Spinal cord (tissue), 10 donors: Measurements from ENCODE around the gene TPO. TPM values are rescaled to one million over a fixed set of nuclear protein-coding genes. Genes with fewer than 3 reads are reported as not detected.
"Not testable (repeated sequence)": the region's sequence is repeated elsewhere in the genome, so short reads cannot be mapped to it uniquely, and the experiment has no call there.

ENCODE experiments used
- DNase-seq, 6 donors: peaks; one replicate each; pipeline versions ENCODE4 v3.0.0 to v3.0.0-alpha.2; 2013 to 2015; ENCODE audit warnings: low spot score in 6 of 6, low read depth in 4 of 6
- H3K27ac ChIP-seq: one replicate; pipeline ENCODE4 v1.5.1; 2013; ENCODE audit warnings: low read depth, low read length, control low read depth
- H3K27me3 ChIP-seq: one replicate; pipeline ENCODE4 v1.6.1; 2013; ENCODE audit warnings: low read length; ENCODE audit not compliant: control insufficient read depth, insufficient read depth
- H3K36me3 ChIP-seq: one replicate; pipeline ENCODE4 v1.6.1; 2013; ENCODE audit warnings: low read length; ENCODE audit not compliant: control insufficient read depth, insufficient read depth
- H3K4me1 ChIP-seq: one replicate; pipeline ENCODE4 v1.6.1; 2013; ENCODE audit warnings: low read length; ENCODE audit not compliant: control insufficient read depth, insufficient read depth
- H3K4me3 ChIP-seq: one replicate; pipeline ENCODE4 v1.5.1; 2013; ENCODE audit warnings: low read depth, low read length, control low read depth
- H3K9me3 ChIP-seq: one replicate; pipeline ENCODE4 v1.6.1; 2013; ENCODE audit warnings: low read length; ENCODE audit not compliant: control insufficient read depth, insufficient read depth
- WGBS: methylation state at CpG from one replicate; pipeline ENCODE4 v1.1.5; 2013; ENCODE audit warnings: missing lambda C conversion rate; ENCODE audit not compliant: insufficient coverage; 5-methylcytosine and 5-hydroxymethylcytosine counted together
- polyA plus RNA-seq, 2 donors: library from polyadenylated mRNA; unstranded; fragments of 120-200 nt; gene quantifications; one replicate each; pipeline ENCODE4 v1.2.1, GENCODE V29; 2013; ENCODE audit not compliant: insufficient read length in 2 of 2
- total RNA-seq, 2 donors: library from RNA; depleted of rRNA in 1 of 2; stranded (reverse); fragments of 120-200 nt in 1 of 2; fragments of >200 nt in 1 of 2; gene quantifications; one replicate each; pipeline versions ENCODE4 v1.2.3 to v1.2.4, GENCODE V29; 2013 to 2014
- donor health status: healthy.

TPO gene
- total and polyA plus RNA-seq, 4 donors: 0.06 to 0.80 (median 0.29) TPM

- WGBS: 93% methylated on average over 21 of the region's 23 CpGs
- no peak overlapping the region for H3K4me3 ChIP-seq
- no peak overlapping the region for H3K27ac ChIP-seq
- H3K27me3 ChIP-seq: no peaks in the 10 kb centered on the region
- H3K36me3 ChIP-seq: no peaks in the 10 kb centered on the region
- H3K9me3 ChIP-seq: no peaks in the 10 kb centered on the region
- no peaks in the 10 kb centered on the region for H3K4me1 ChIP-seq
- no peak for DNase-seq
Observed at GRCh38 chr2:1515986-1516797, 102.9 kb downstream of the TPO start.

GRCh38 chr2:1516798-1517060 lies 103.5 kb downstream of the TPO start:
- Histone ChIP-seq H3K27ac (no peak overlapping the region), H3K27me3 (no peaks in the 10 kb centered on the region), H3K4me1 (no peaks in the 10 kb centered on the region), H3K9me3 (no peaks in the 10 kb centered on the region), H3K36me3 (no peaks in the 10 kb centered on the region), H3K4me3 (no peak overlapping the region)
- DNase-seq: no peak
- 93% methylated on average over 7 of the region's 7 CpGs for WGBS

DNA sequence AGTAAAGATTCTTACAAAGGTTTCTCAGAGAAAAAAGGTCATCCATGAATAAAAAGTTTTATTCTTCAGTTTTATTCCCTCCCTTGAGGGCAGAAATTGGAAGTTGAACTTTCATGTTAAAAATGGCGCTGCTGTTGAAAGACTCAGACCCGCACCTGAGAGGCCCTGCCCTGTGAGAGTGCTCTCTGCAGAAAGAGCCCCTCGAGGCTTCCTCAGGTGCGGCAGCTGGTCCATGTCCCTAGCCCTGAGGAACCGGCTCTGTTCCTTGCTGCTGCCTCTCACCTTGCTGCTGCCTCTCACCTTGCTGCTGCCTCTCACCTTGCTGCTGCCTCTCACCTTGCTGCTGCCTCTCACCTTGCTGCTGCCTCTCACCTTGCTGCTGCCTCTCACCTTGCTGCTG lies 104.0 kb downstream of the TPO start:
- H3K9me3 ChIP-seq, H3K4me1 ChIP-seq, DNase-seq, H3K27ac ChIP-seq, H3K4me3 ChIP-seq, H3K36me3 ChIP-seq, H3K27me3 ChIP-seq: not testable (repeated sequence)
- 87% methylated on average over 5 of the region's 5 CpGs for WGBS

DNA sequence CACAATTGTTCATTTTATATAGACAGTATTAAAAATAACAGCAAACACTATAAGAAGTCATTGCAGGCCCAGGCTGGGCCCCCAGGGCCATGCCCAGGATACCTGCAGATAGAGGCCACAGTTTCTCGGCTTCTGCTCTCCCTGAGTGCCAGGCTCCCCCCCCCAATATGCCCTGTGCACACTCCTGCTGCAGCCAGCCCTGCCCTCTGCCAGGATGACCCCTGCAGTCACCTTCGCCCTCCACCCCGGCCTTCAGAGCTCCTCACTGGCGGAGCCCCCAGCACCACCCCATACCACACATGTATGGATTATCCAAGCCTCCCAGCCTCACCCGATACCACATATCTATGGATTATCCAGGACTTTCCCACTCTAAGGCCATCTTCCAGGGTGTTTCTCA lies 104.5 kb downstream of the TPO start:
- Histone ChIP-seq H3K4me3 (no peak overlapping the region), H3K36me3 (no peaks in the 10 kb centered on the region), H3K27me3 (no peaks in the 10 kb centered on the region), H3K4me1 (no peaks in the 10 kb centered on the region), H3K27ac (no peak overlapping the region), H3K9me3 (no peaks in the 10 kb centered on the region)
- no peak for DNase-seq
- whole genome bisulfite sequencing: 91% methylated on average over 4 of the region's 5 CpGs

GRCh38 chr2:1518331-1518803 lies 105.1 kb downstream of the TPO start:
- WGBS: no CpG with 5 or more reads among the region's 3 CpGs
- Histone ChIP-seq H3K4me1 (no peaks in the 10 kb centered on the region), H3K27ac (no peak overlapping the region), H3K4me3 (no peak overlapping the region), H3K27me3 (no peaks in the 10 kb centered on the region), H3K36me3 (no peaks in the 10 kb centered on the region), H3K9me3 (no peaks in the 10 kb centered on the region)
- peak in 1 of 6 donors; percentile 28 for DNase-seq

- Histone ChIP-seq H3K27me3 (no peaks in the 10 kb centered on the region), H3K36me3 (no peaks in the 10 kb centered on the region), H3K4me1 (no peaks in the 10 kb centered on the region), H3K9me3 (no peaks in the 10 kb centered on the region), H3K27ac (no peak overlapping the region), H3K4me3 (no peak overlapping the region)
- WGBS: 69% methylated on average over 7 of the region's 10 CpGs
- no peak for DNase-seq
Observed at GRCh38 chr2:1518867-1519530, 105.7 kb downstream of the TPO start.

DNA sequence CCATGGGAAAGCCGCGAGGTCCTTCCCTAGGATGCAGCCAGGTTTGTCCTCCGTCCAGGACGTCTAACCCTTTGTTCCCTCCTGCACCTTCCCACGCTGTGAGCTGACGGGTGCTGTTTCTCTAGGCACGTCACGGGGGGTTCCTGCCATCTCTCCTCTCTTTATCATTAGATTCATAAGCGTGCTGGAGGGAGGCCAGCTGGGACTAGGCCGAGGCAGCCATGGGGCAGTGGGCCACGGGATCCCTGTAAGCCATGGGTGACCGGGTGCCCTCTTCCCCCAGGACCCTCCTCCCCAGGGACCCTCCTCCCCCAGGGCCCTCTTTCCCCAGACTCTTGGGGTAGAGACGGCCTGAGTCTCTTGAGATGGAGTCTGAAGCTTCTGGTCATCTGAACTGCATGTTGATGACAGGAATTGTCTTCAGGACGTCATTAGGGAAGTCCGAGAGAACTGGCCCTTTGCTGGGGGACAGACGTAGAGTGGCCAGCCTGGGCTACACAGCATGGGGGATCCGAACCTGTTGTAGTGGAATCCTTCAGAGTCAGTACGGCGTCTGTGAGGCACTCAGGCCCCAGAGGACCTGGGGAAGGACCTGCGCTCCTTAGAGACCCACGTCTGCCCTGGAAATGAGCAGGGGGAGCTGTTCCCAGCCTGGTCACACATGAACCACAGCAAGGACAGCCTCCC lies 108.1 kb downstream of the TPO start:
- Histone ChIP-seq H3K4me1 (no peaks in the 10 kb centered on the region), H3K27me3 (no peaks in the 10 kb centered on the region), H3K4me3 (no peak overlapping the region), H3K9me3 (no peaks in the 10 kb centered on the region), H3K27ac (no peak overlapping the region), H3K36me3 (no peaks in the 10 kb centered on the region)
- no peak for DNase-seq
- 66% methylated on average over 14 of the region's 21 CpGs for WGBS

DNA sequence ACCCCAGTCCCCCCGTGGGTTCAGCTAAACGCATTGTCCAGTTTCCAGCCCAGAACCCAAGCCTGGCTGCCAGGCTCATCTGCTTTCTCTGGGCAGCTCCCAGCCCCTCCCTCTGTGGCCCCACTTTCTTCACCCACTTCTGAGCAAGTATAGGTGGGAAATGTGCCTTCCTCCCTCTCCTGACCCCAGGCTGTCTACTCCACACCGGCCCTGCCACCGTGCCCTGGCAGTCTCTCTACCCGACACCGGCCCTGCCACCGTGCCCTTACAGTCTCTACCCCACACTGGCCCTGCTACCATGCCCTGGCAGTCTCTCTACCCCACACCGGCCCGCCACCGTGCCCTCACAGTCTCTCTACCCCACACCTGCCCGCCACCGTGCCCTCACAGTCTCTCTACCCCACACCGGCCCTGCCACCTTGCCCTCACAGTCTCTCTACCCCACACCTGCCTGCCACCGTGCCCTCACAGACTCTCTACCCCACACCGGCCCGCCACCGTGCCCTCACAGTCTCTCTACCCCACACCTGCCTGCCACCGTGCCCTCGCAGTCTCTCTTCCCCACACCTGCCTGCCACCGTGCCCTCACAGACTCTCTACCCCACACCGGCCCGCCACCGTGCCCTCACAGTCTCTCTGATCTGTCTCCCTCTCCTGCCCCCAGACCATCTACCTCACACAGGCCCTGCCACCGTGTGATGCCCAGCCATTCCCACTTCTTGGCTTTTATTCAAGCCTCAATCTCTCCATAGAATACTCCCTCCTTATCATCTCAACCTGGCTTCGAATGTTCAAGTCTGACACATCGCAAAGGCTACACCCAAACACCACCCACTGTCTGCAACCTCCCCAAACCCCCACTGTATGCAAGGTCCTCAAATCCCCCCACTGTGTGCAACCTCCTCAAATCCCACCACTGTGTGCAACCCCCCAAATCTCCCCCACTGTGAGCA lies 108.9 kb downstream of the TPO start:
- DNase-seq: no peak
- WGBS: 89% methylated on average over 23 of the region's 26 CpGs
- Histone ChIP-seq H3K4me1 (no peaks in the 10 kb centered on the region), H3K4me3 (no peak overlapping the region), H3K36me3 (no peaks in the 10 kb centered on the region), H3K27me3 (no peaks in the 10 kb centered on the region), H3K27ac (no peak overlapping the region), H3K9me3 (no peaks in the 10 kb centered on the region)
